DMS153 treated with DMSO at 0.1 percent for 48 hours (cell line): ENCODE measurements around the gene C12orf76.
"Not testable (repeated sequence)": the region's sequence is repeated elsewhere in the genome, so short reads cannot be mapped to it uniquely, and the experiment has no call there.

Experiments used
- DNase-seq: peaks from one replicate; lab custom pipeline; 2025; ENCODE audit not compliant: unreplicated experiment; lab: John Stamatoyannopoulos, UW

The C12orf76 gene

GRCh38 chr12:110048242-110049027 lies at the start of gene C12orf76:
Gene C12orf76 (minus strand): TSS chr12:110048522. CDS start chr12:110048495, 27 bp downstream.
- DNase-seq = peak; percentile 94

GRCh38 chr12:110093631-110094311 lies 45.4 kb upstream of the C12orf76 start:
- DNase-seq = no peak

- DNase-seq = no peak
Observed at GRCh38 chr12:110091136-110091711, 42.9 kb upstream of the C12orf76 start.

- no peak for DNase-seq
Observed at GRCh38 chr12:110090266-110091135, 42.2 kb upstream of the C12orf76 start.

GRCh38 chr12:110088936-110089335 lies 40.6 kb upstream of the C12orf76 start:
- no peak for DNase-seq

- not testable (repeated sequence) for DNase-seq
Observed at GRCh38 chr12:110088216-110088615, 39.9 kb upstream of the C12orf76 start.

- no peak for DNase-seq
Observed at GRCh38 chr12:110084314-110085015, 36.1 kb upstream of the C12orf76 start.

- no peak for DNase-seq
Observed at GRCh38 chr12:110080410-110080809, 32.1 kb upstream of the C12orf76 start.

GRCh38 chr12:110079477-110080400 lies 31.4 kb upstream of the C12orf76 start:
- no peak for DNase-seq

GRCh38 chr12:110077800-110078199 lies 29.5 kb upstream of the C12orf76 start:
- no peak for DNase-seq

- DNase-seq = no peak
Observed at GRCh38 chr12:110075880-110076279, 27.6 kb upstream of the C12orf76 start.

- no peak for DNase-seq
Observed at GRCh38 chr12:110074089-110074488, 25.8 kb upstream of the C12orf76 start.

GRCh38 chr12:110073049-110073831 lies 24.9 kb upstream of the C12orf76 start:
- peak; percentile 59 for DNase-seq

GRCh38 chr12:110072636-110073035 lies 24.3 kb upstream of the C12orf76 start:
- DNase-seq = not testable (repeated sequence)

- DNase-seq = no peak
Observed at GRCh38 chr12:110071967-110072366, 23.6 kb upstream of the C12orf76 start.

GRCh38 chr12:110071504-110071903 lies 23.2 kb upstream of the C12orf76 start:
- DNase-seq = no peak

GRCh38 chr12:110068654-110069053 lies 20.3 kb upstream of the C12orf76 start:
- no peak for DNase-seq

- DNase-seq = not testable (repeated sequence)
Observed at GRCh38 chr12:110068115-110068514, 19.8 kb upstream of the C12orf76 start.

- no peak for DNase-seq
Observed at GRCh38 chr12:110067531-110067930, 19.2 kb upstream of the C12orf76 start.
